ENCODE results near the gene PTGDR. TPM values are rescaled to one million over a fixed set of nuclear protein-coding genes. Genes with fewer than 3 reads are reported as not detected.

PTGDR gene, protein sequence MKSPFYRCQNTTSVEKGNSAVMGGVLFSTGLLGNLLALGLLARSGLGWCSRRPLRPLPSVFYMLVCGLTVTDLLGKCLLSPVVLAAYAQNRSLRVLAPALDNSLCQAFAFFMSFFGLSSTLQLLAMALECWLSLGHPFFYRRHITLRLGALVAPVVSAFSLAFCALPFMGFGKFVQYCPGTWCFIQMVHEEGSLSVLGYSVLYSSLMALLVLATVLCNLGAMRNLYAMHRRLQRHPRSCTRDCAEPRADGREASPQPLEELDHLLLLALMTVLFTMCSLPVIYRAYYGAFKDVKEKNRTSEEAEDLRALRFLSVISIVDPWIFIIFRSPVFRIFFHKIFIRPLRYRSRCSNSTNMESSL
- not detected in 2 replicates for total RNA-seq (2013; cell fraction: nucleolus; rRNA removed)
- total RNA-seq (2014; rRNA removed) (not detected in 2 replicates), total RNA-seq (2014; rRNA removed; fragmentation: Illumina TruSeq; extraction: Trizol) (not detected in 2 replicates), total RNA-seq (2021) (not detected in 2 replicates), polyA plus RNA-seq (2011; rRNA removed) (not detected in 2 replicates), polyA plus RNA-seq (2014; fragmentation: Illumina TruSeq; extraction: Trizol) (not detected in 2 replicates), polyA plus RNA-seq (2014; fragmentation: Nextera tagmentation; extraction: Ambion mirVana) (not detected), polyA plus RNA-seq (2014; rRNA removed) (not detected in 2 replicates), polyA plus RNA-seq (2016; fragmentation: Nextera tagmentation; extraction: Ambion mirVana) (not detected), polyA minus RNA-seq (2011; rRNA and poly(A)+ RNA removed) (not detected in 2 replicates), Bru-seq, nascent RNA (not detected), BruChase-seq, experiment 1, labeled RNA remaining after a 6-hour chase (not detected), BruChase-seq, experiment 2, labeled RNA remaining after a 2-hour chase (not detected)
- not detected for polyA plus RNA-seq (2011; ENCODE audit: low read depth)
- polyA plus RNA-seq (2011; cell fraction: cytosol; rRNA removed), result not detected in 2 replicates
- polyA plus RNA-seq (2011; cell fraction: nucleus; rRNA removed), result not detected in 2 replicates
- polyA plus RNA-seq (2012), result not detected in 2 replicates
- not detected in 2 replicates for polyA minus RNA-seq (2011; cell fraction: cytosol; rRNA and poly(A)+ RNA removed)
- polyA minus RNA-seq (2011; cell fraction: nucleus; rRNA and poly(A)+ RNA removed), result not detected in 2 replicates
- long read RNA-seq, experiment 1, result 0 reads
- long read RNA-seq, experiment 2, result 0 reads

DNA sequence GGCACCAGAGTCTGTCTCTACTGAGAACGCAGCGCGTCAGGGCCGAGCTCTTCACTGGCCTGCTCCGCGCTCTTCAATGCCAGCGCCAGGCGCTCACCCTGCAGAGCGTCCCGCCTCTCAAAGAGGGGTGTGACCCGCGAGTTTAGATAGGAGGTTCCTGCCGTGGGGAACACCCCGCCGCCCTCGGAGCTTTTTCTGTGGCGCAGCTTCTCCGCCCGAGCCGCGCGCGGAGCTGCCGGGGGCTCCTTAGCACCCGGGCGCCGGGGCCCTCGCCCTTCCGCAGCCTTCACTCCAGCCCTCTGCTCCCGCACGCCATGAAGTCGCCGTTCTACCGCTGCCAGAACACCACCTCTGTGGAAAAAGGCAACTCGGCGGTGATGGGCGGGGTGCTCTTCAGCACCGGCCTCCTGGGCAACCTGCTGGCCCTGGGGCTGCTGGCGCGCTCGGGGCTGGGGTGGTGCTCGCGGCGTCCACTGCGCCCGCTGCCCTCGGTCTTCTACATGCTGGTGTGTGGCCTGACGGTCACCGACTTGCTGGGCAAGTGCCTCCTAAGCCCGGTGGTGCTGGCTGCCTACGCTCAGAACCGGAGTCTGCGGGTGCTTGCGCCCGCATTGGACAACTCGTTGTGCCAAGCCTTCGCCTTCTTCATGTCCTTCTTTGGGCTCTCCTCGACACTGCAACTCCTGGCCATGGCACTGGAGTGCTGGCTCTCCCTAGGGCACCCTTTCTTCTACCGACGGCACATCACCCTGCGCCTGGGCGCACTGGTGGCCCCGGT lies at the start of gene PTGDR:
TSS of gene PTGDR (plus strand) at position 198 of the 778 bp plus-strand sequence. CDS start at position 315, 117 bp downstream.
- Histone ChIP-seq H3K27me3 (replicated peaks in 1 of 2; ENCODE audit: control insufficient read depth in 2 of 2, insufficient read depth in 2 of 2, low read length in 1 of 2) (peaks cover 12 to 19% of the 10 kb centered on the region in 2 experiments), H2AFZ (ENCODE audit: control insufficient read depth, low read depth, low read length) (no peak within 1 kb of the TSS), H3K9me3 (replicated peaks; ENCODE audit: control insufficient read depth, insufficient read depth, low read length) (peaks cover 3% of the 10 kb centered on the region; the same call in 1 of the 3 replicates), H3K79me2 (ENCODE audit: control insufficient read depth, insufficient read depth, low read length) (no peaks in the 10 kb centered on the region), H3K4me3 (no peak within 1 kb of the TSS), H3K4me2 (ENCODE audit: control insufficient read depth, insufficient read depth) (no peak within 1 kb of the TSS), H3K36me3 (ENCODE audit: control insufficient read depth in 2 of 2, insufficient read depth in 2 of 2, low read length in 1 of 2) (no peaks in the 10 kb centered on the region), H3K9ac (ENCODE audit: control insufficient read depth, insufficient read depth, low read length) (no peak within 1 kb of the TSS), H4K20me1 (ENCODE audit: control insufficient read depth, insufficient read depth) (no peaks in the 10 kb centered on the region), H3K27ac (ENCODE audit: control insufficient read depth, insufficient read depth) (no peak within 1 kb of the TSS), H3K4me1 (ENCODE audit: control insufficient read depth, insufficient read depth, low read length) (no peaks in the 10 kb centered on the region)
- ChIA-PET RAD21 (ENCODE audit: unreplicated experiment) (no interaction called here), CTCF (no interaction called here), POLR2A (no interaction called here), SMC1A (ENCODE audit: uncharacterized antibody, unreplicated experiment) (no interaction called here)
- DNase-seq (ENCODE audit: low read depth, low spot score), result no peak
- WGBS (ENCODE audit: insufficient coverage, insufficient replicate concordance, low lambda C conversion rate, missing lambda C conversion rate), result 40% methylated on average over 36 of the region's 63 CpGs
- no peak for ATAC-seq
- BruUV-seq (replicated peaks), result no TSS peak
- FAIRE-seq, result no peak
- in situ Hi-C loops (cut with MboI) (no loop called here), intact Hi-C loops (cut with micrococcal nuclease; ENCODE audit: unreplicated experiment) (no loop called here)
- no peak for TF ChIP-seq MAX (IDR thresholded peaks at IDR 0.05; ENCODE audit: low read depth, low read length)
- no peak for TF ChIP-seq STAT3 (IDR thresholded peaks at IDR 0.05; ENCODE audit: low read depth, low read length)
- no peak for TF ChIP-seq CHD4 (IDR thresholded peaks at IDR 0.05)
- no peak for TF ChIP-seq MXI1 (IDR thresholded peaks at IDR 0.05; ENCODE audit: low read depth, low read length)
- TF ChIP-seq SIX5 (IDR thresholded peaks at IDR 0.05; ENCODE audit: low read depth, low read length, severe bottlenecking), result no peak
- TF ChIP-seq, protein P1, sequence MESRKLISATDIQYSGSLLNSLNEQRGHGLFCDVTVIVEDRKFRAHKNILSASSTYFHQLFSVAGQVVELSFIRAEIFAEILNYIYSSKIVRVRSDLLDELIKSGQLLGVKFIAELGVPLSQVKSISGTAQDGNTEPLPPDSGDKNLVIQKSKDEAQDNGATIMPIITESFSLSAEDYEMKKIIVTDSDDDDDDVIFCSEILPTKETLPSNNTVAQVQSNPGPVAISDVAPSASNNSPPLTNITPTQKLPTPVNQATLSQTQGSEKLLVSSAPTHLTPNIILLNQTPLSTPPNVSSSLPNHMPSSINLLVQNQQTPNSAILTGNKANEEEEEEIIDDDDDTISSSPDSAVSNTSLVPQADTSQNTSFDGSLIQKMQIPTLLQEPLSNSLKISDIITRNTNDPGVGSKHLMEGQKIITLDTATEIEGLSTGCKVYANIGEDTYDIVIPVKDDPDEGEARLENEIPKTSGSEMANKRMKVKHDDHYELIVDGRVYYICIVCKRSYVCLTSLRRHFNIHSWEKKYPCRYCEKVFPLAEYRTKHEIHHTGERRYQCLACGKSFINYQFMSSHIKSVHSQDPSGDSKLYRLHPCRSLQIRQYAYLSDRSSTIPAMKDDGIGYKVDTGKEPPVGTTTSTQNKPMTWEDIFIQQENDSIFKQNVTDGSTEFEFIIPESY (IDR thresholded peaks at IDR 0.05), result no peak
- no peak for TF ChIP-seq NR2C2 (IDR thresholded peaks at IDR 0.05; ENCODE audit: borderline replicate concordance, control insufficient read depth, insufficient read length, low read depth)
- TF ChIP-seq ZNF592 (IDR thresholded peaks at IDR 0.05), result no peak
- no peak for TF ChIP-seq HCFC1 (IDR thresholded peaks at IDR 0.05; ENCODE audit: low read length)
- TF ChIP-seq MTA2 (IDR thresholded peaks at IDR 0.05; ENCODE audit: low read depth), result no peak
- TF ChIP-seq PML (IDR thresholded peaks at IDR 0.05; ENCODE audit: low read length), result no peak
